ENCODE measurements around the gene LRMDA. TPM values are rescaled to one million over a fixed set of nuclear protein-coding genes. Genes with fewer than 3 reads are reported as not detected.

LRMDA gene
- total RNA-seq, 1 experiment from 2014 or later, result 4.8 TPM

DNA sequence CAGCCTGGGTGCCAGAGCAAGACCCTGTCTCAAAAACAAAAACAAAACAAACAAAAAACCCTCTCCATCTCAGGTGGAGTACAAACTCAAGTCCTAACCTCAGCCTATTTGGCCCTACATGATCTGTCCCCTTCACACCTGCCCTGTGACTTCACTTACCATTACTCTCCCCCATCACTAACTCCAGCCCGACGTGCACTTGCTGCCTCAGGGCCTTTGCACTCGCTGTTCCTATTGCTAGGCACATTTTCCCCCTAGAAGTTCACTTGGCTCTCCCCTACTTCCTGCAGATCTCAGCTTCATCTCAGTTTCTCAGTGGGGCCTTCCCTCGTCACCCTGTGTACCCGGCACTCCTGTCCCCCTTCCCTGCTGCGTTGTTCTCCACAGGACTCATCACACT is 8.5 kb upstream of the LRMDA start:
- no peaks in the 10 kb centered on the region for H3K9me2 ChIP-seq (ENCODE audit: insufficient read depth)
- no peak overlapping the region for H2AFZ ChIP-seq (ENCODE audit: low read depth, low read length, poor library complexity, severe bottlenecking)
- DNase-seq (ENCODE audit: low read depth, low spot score) (no peak), ATAC-seq (no peak)
- CTCF ChIA-PET, result no interaction called here
- H3K27me3 ChIP-seq (ENCODE audit: insufficient read depth, low read length), result no peaks in the 10 kb centered on the region
- intact Hi-C loops (cut with micrococcal nuclease), result no loop called here
- H3K9me3 ChIP-seq (ENCODE audit: control insufficient read depth in 1 of 2, insufficient read depth in 1 of 2, low read depth in 1 of 2, low read length in 2 of 2), result no peaks in the 10 kb centered on the region
- no peak overlapping the region for H3K27ac ChIP-seq (ENCODE audit: low read depth, low read length)
- H3K79me2 ChIP-seq (ENCODE audit: insufficient read depth, low read length), result no peaks in the 10 kb centered on the region
- H3K4me3 ChIP-seq (replicated peaks in 1 of 2; ENCODE audit: low read depth in 1 of 2, low read length in 2 of 2), result no peak overlapping the region
- peaks cover under 1 to 8% of the 10 kb centered on the region in 2 experiments; a peak in 3 of 4 replicates for H3K4me1 ChIP-seq (ENCODE audit: control insufficient read depth in 1 of 2, insufficient read depth in 2 of 2, low read length in 2 of 2)
- no peak overlapping the region for H3K9ac ChIP-seq (ENCODE audit: low read length)
- H3K4me2 ChIP-seq (ENCODE audit: low read length), result no peak overlapping the region
- no TSS peak for BruUV-seq (replicated peaks)
- RAD21 ChIA-PET (ENCODE audit: low non-redundant PET in 1 of 2, low total read pairs in 2 of 2, uncharacterized antibody in 2 of 2, unreplicated experiment in 2 of 2), result no interaction called here
- no peaks in the 10 kb centered on the region for H3K36me3 ChIP-seq (ENCODE audit: control insufficient read depth in 1 of 2, insufficient read depth in 2 of 2, low read length in 2 of 2)
- H4K20me1 ChIP-seq (ENCODE audit: insufficient read depth), result no peaks in the 10 kb centered on the region
- POLR2A ChIA-PET, result no interaction called here
- TF ChIP-seq SRF (IDR thresholded peaks at IDR 0.05; ENCODE audit: low read depth) (no peak), JUND (IDR thresholded peaks at IDR 0.05) (no peak), POLR2AphosphoS5 (IDR thresholded peaks at IDR 0.05; ENCODE audit: low read depth, low read length) (no peak), ELF1 (IDR thresholded peaks at IDR 0.05; ENCODE audit: borderline replicate concordance, low read depth) (no peak), EGR1 (IDR thresholded peaks at IDR 0.05; ENCODE audit: low read depth) (no peak), TCF7L2 (IDR thresholded peaks at IDR 0.05; ENCODE audit: borderline replicate concordance, extremely low read depth, insufficient read depth, insufficient read length) (no peak), RAD21 (IDR thresholded peaks at IDR 0.05; ENCODE audit: low read depth) (no peak), CBX3 (IDR thresholded peaks at IDR 0.05; ENCODE audit: low read depth) (no peak), SIN3A (IDR thresholded peaks at IDR 0.05; ENCODE audit: low read depth) (no peak), CEBPB (IDR thresholded peaks at IDR 0.05; ENCODE audit: low read depth) (no peak), EZH2phosphoT487 (IDR thresholded peaks at IDR 0.05; ENCODE audit: borderline replicate concordance) (no peak), FOSL1 (IDR thresholded peaks at IDR 0.05; ENCODE audit: low read depth) (no peak), YY1 (IDR thresholded peaks at IDR 0.05; ENCODE audit: extremely low read depth, insufficient replicate concordance, low read depth, low read length) (no peak), ZNF274 (IDR thresholded peaks at IDR 0.05; ENCODE audit: low read depth, low read length) (no peak), EZH2 (IDR thresholded peaks at IDR 0.05) (no peak)
- TF ChIP-seq, protein P1, sequence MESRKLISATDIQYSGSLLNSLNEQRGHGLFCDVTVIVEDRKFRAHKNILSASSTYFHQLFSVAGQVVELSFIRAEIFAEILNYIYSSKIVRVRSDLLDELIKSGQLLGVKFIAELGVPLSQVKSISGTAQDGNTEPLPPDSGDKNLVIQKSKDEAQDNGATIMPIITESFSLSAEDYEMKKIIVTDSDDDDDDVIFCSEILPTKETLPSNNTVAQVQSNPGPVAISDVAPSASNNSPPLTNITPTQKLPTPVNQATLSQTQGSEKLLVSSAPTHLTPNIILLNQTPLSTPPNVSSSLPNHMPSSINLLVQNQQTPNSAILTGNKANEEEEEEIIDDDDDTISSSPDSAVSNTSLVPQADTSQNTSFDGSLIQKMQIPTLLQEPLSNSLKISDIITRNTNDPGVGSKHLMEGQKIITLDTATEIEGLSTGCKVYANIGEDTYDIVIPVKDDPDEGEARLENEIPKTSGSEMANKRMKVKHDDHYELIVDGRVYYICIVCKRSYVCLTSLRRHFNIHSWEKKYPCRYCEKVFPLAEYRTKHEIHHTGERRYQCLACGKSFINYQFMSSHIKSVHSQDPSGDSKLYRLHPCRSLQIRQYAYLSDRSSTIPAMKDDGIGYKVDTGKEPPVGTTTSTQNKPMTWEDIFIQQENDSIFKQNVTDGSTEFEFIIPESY (IDR thresholded peaks at IDR 0.05; ENCODE audit: extremely low read depth, insufficient replicate concordance, low read length), result no peak
- TF ChIP-seq, protein P2, sequence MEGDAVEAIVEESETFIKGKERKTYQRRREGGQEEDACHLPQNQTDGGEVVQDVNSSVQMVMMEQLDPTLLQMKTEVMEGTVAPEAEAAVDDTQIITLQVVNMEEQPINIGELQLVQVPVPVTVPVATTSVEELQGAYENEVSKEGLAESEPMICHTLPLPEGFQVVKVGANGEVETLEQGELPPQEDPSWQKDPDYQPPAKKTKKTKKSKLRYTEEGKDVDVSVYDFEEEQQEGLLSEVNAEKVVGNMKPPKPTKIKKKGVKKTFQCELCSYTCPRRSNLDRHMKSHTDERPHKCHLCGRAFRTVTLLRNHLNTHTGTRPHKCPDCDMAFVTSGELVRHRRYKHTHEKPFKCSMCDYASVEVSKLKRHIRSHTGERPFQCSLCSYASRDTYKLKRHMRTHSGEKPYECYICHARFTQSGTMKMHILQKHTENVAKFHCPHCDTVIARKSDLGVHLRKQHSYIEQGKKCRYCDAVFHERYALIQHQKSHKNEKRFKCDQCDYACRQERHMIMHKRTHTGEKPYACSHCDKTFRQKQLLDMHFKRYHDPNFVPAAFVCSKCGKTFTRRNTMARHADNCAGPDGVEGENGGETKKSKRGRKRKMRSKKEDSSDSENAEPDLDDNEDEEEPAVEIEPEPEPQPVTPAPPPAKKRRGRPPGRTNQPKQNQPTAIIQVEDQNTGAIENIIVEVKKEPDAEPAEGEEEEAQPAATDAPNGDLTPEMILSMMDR (IDR thresholded peaks at IDR 0.05 in 2 of 3, conservative IDR thresholded peaks at IDR 0.05 in 1 of 3; ENCODE audit: borderline replicate concordance in 1 of 3, insufficient read depth in 1 of 3, low read depth in 2 of 3, low read length in 2 of 3), result no peak
- TF ChIP-seq, protein P3, sequence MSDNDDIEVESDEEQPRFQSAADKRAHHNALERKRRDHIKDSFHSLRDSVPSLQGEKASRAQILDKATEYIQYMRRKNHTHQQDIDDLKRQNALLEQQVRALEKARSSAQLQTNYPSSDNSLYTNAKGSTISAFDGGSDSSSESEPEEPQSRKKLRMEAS (IDR thresholded peaks at IDR 0.05), result no peak
- TF ChIP-seq, protein P4, sequence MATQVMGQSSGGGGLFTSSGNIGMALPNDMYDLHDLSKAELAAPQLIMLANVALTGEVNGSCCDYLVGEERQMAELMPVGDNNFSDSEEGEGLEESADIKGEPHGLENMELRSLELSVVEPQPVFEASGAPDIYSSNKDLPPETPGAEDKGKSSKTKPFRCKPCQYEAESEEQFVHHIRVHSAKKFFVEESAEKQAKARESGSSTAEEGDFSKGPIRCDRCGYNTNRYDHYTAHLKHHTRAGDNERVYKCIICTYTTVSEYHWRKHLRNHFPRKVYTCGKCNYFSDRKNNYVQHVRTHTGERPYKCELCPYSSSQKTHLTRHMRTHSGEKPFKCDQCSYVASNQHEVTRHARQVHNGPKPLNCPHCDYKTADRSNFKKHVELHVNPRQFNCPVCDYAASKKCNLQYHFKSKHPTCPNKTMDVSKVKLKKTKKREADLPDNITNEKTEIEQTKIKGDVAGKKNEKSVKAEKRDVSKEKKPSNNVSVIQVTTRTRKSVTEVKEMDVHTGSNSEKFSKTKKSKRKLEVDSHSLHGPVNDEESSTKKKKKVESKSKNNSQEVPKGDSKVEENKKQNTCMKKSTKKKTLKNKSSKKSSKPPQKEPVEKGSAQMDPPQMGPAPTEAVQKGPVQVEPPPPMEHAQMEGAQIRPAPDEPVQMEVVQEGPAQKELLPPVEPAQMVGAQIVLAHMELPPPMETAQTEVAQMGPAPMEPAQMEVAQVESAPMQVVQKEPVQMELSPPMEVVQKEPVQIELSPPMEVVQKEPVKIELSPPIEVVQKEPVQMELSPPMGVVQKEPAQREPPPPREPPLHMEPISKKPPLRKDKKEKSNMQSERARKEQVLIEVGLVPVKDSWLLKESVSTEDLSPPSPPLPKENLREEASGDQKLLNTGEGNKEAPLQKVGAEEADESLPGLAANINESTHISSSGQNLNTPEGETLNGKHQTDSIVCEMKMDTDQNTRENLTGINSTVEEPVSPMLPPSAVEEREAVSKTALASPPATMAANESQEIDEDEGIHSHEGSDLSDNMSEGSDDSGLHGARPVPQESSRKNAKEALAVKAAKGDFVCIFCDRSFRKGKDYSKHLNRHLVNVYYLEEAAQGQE (IDR thresholded peaks at IDR 0.05; ENCODE audit: low read depth), result no peak
- TF ChIP-seq, protein P5, sequence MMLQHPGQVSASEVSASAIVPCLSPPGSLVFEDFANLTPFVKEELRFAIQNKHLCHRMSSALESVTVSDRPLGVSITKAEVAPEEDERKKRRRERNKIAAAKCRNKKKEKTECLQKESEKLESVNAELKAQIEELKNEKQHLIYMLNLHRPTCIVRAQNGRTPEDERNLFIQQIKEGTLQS (IDR thresholded peaks at IDR 0.05), result no peak

Measured in HCT116 (cell line).